ENCODE results near the gene LACRT. TPM values are rescaled to one million over a fixed set of nuclear protein-coding genes. Genes with fewer than 3 reads are reported as not detected.

The LACRT gene
- total and polyA plus RNA-seq, 2 of the 8 experiments (the other 6 are each of a cell fraction or from before 2014, with no cell fraction given) = not detected

DNA sequence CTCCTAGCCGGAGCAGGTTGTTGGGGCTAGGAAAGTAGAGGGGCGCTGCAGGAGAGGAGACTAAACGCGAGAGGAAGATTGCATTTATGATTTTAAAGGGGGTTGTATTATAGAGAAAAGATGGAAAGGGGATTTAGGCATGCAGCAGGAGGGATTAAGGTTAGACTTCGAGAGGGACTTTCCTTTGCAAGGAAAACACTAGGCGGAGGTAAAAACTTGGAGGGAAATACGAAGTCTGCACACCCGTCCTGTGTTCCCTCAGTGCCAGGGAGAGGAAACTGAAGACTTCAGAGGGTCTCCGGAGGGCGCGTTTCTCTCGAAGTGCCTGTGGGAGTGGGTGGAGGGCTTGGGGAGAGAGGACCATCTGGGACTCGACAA is 45.8 kb downstream of the LACRT start (continued):
- TF ChIP-seq, protein P1, sequence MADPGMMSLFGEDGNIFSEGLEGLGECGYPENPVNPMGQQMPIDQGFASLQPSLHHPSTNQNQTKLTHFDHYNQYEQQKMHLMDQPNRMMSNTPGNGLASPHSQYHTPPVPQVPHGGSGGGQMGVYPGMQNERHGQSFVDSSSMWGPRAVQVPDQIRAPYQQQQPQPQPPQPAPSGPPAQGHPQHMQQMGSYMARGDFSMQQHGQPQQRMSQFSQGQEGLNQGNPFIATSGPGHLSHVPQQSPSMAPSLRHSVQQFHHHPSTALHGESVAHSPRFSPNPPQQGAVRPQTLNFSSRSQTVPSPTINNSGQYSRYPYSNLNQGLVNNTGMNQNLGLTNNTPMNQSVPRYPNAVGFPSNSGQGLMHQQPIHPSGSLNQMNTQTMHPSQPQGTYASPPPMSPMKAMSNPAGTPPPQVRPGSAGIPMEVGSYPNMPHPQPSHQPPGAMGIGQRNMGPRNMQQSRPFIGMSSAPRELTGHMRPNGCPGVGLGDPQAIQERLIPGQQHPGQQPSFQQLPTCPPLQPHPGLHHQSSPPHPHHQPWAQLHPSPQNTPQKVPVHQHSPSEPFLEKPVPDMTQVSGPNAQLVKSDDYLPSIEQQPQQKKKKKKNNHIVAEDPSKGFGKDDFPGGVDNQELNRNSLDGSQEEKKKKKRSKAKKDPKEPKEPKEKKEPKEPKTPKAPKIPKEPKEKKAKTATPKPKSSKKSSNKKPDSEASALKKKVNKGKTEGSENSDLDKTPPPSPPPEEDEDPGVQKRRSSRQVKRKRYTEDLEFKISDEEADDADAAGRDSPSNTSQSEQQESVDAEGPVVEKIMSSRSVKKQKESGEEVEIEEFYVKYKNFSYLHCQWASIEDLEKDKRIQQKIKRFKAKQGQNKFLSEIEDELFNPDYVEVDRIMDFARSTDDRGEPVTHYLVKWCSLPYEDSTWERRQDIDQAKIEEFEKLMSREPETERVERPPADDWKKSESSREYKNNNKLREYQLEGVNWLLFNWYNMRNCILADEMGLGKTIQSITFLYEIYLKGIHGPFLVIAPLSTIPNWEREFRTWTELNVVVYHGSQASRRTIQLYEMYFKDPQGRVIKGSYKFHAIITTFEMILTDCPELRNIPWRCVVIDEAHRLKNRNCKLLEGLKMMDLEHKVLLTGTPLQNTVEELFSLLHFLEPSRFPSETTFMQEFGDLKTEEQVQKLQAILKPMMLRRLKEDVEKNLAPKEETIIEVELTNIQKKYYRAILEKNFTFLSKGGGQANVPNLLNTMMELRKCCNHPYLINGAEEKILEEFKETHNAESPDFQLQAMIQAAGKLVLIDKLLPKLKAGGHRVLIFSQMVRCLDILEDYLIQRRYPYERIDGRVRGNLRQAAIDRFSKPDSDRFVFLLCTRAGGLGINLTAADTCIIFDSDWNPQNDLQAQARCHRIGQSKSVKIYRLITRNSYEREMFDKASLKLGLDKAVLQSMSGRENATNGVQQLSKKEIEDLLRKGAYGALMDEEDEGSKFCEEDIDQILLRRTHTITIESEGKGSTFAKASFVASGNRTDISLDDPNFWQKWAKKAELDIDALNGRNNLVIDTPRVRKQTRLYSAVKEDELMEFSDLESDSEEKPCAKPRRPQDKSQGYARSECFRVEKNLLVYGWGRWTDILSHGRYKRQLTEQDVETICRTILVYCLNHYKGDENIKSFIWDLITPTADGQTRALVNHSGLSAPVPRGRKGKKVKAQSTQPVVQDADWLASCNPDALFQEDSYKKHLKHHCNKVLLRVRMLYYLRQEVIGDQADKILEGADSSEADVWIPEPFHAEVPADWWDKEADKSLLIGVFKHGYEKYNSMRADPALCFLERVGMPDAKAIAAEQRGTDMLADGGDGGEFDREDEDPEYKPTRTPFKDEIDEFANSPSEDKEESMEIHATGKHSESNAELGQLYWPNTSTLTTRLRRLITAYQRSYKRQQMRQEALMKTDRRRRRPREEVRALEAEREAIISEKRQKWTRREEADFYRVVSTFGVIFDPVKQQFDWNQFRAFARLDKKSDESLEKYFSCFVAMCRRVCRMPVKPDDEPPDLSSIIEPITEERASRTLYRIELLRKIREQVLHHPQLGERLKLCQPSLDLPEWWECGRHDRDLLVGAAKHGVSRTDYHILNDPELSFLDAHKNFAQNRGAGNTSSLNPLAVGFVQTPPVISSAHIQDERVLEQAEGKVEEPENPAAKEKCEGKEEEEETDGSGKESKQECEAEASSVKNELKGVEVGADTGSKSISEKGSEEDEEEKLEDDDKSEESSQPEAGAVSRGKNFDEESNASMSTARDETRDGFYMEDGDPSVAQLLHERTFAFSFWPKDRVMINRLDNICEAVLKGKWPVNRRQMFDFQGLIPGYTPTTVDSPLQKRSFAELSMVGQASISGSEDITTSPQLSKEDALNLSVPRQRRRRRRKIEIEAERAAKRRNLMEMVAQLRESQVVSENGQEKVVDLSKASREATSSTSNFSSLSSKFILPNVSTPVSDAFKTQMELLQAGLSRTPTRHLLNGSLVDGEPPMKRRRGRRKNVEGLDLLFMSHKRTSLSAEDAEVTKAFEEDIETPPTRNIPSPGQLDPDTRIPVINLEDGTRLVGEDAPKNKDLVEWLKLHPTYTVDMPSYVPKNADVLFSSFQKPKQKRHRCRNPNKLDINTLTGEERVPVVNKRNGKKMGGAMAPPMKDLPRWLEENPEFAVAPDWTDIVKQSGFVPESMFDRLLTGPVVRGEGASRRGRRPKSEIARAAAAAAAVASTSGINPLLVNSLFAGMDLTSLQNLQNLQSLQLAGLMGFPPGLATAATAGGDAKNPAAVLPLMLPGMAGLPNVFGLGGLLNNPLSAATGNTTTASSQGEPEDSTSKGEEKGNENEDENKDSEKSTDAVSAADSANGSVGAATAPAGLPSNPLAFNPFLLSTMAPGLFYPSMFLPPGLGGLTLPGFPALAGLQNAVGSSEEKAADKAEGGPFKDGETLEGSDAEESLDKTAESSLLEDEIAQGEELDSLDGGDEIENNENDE (IDR thresholded peaks at IDR 0.05; ENCODE audit: insufficient replicate concordance, low read length) = no peak
- TF ChIP-seq HDAC2 (IDR thresholded peaks at IDR 0.05; ENCODE audit: borderline replicate concordance in 1 of 2, low read depth in 2 of 2, low read length in 2 of 2) = peak in 1 of 2 experiments; percentile 94; a peak in 2 of 4 replicates
- TF ChIP-seq CBX5 (IDR thresholded peaks at IDR 0.05; ENCODE audit: low read depth, low read length) = no peak

Measured in H1 (cell line).